Stimulated activated CD8-positive, alpha-beta memory T cell treated with anti-CD3 and anti-CD28 coated beads, Interleukin-2, amount 100 ng/mL, for 48 hours (primary cell): ENCODE results near the gene CHMP6.

Source experiments
- DNase-seq, 2 donors: peaks; one replicate each; pipeline ENCODE4 v3.0.0-alpha.2; 2020; ENCODE audit warnings: low read depth in 2 of 2

CHMP6 gene

DNA sequence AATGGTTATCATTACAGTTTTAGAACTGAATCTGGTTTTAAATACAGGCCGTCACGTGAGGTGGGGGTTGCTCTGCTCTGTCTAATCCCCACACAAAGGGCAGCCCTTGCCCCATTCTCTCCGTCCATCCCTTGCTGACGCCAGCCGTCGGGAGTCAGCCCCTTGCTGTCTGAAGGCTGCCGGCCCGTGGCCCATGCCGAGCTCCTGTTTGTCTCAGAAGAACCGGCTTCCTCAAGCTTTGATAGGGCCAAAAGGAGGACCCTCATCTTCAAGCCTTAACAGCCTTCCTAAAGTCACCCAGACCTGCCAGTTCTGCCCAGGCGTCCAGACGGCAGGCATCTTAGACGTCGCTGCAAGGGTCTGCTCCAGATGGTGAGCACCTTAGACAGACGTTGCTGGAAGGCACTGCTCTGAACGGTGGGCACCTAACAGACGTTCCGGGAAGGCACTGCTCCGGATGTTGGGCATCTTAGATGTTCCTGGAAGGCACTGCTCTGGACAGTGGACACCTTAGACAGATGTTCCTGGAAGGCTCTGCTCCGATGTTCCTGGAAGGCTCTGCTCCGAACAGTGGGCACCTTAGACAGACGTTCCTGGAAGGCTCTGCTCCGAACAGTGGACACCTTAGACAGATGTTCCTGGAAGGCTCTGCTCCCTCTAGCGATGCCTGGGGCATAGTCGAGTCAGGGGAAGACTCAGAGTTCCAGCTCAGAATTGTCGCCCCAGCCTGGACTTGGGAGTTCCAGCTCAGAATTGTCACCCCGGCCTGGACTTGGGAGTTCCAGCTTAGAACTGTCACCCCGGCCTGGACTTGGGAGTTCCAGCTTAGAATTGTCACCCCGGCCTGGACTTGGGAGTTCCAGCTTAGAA lies 35.1 kb upstream of the CHMP6 start:
- no peak for DNase-seq

DNA sequence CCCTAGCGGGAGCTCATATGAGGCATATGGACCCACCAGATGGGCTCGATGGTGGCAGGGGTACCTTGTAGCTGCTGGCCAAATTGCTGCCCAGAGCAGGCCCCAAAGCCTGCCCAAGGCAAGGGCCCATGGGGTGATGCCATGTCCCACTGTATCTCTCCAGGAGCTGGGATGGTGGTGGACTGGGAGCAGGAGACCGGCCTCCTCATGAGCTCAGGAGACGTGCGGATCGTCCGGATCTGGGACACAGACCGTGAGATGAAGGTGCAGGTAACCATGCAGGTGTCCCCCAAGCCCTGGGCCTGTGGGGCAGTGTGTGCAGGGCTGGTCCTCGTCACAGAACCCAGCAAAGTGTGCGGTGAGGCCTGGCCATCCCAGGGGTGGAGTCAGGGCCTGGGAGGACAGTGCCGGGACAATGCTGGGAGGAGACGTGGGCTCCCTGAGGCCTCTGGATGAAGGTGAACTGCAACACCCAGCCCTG lies 34.1 kb upstream of the CHMP6 start:
- no peak for DNase-seq

DNA sequence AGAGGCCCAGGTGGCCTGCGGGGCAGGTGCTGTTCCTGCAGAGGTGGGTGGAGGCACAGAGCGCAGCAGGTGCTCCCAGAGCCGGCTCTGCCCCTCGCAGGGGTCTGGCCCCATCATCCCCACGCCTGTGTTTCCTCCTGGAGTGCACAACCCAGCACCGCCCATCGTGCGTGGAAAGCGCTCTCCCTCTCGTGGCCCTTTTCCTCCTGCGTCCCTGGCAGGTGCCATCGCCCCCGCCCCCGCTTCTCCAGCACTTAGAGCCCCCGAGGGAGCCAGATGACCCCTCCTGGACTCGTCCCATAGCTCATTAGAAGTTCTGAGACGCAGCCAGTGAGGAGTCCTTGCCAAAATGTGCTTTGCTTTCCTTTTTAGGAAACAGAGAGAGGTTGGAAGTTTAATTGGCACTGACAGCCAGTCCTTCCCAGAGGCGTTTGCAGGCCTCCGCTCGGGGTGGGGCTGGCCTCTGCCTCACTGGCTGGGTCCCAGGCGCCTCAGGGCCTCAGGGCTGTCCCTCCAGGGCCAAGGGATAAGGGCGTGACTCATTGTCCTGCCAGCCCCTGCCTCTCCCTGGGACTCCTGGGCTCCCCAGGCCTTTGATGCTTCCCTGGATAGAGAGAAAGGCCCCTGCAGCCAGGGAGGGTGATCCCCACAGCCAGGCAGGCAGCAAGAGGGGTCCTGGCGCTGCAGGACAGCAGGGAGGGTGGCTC lies 32.2 kb upstream of the CHMP6 start:
- no peak for DNase-seq

DNA sequence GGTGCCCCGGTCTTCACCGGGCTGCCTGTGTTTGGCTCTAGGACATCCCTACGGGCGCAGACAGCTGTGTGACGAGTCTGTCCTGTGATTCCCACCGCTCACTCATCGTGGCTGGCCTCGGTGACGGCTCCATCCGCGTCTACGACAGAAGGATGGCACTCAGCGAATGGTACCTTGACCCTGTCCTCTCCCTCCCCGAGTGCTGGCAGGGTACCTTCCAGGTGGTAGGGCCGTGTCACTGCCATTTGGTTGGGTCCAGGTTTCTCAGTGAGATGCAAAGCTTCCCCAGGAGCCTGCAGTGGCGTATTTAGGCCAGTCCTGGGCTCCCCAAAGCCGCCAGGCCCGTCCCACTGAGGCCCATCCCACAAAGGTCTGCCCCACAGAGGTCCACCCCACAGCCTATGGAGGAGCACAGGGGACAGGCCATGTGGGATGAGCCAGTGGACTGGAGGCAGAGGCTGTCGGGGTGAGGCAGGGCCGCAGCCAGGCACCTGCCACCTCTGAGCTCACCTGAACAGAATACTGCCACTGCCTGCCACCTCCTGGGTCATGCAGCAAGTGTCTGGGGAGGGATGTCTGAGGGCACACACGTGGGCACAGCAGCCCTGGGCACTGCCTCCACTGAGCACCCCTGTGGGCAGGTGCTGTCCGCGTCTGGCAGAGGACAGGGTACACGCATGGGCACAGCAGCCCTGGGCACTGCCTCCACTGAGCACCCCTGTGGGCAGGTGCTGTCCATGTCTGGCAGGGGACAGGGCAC lies 31.4 kb upstream of the CHMP6 start:
- no peak for DNase-seq

DNA sequence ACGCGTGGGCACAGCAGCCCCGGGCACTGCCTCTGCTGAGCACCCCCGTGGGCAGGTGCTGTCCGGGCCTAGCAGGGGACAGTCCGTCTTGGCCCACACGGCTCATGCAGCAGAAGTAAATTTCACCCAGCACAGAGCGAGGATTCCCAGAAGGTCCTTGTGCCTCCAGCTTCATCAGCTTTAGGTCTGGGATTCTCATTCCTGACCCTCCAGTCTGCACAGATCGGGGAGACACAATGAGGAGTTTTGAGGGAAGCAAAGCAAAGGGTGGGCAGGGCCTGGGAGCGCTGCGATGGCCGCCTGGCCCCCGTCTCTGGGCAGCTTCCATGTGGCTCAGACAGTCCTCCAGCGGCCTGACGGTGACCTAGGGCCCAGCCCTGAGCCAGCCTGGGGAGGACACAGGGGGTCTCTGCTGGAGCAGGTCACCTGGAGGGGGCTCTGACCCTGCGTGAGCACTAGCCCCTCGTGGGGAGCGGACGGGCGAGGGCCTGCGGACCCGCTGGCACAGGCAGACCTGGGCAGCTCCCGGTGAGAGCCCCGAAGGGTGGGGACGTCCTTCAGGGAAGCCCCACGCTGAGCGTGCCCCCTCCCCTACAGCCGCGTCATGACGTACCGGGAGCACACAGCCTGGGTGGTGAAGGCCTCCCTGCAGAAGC lies 30.7 kb upstream of the CHMP6 start:
- DNase-seq: no peak

DNA sequence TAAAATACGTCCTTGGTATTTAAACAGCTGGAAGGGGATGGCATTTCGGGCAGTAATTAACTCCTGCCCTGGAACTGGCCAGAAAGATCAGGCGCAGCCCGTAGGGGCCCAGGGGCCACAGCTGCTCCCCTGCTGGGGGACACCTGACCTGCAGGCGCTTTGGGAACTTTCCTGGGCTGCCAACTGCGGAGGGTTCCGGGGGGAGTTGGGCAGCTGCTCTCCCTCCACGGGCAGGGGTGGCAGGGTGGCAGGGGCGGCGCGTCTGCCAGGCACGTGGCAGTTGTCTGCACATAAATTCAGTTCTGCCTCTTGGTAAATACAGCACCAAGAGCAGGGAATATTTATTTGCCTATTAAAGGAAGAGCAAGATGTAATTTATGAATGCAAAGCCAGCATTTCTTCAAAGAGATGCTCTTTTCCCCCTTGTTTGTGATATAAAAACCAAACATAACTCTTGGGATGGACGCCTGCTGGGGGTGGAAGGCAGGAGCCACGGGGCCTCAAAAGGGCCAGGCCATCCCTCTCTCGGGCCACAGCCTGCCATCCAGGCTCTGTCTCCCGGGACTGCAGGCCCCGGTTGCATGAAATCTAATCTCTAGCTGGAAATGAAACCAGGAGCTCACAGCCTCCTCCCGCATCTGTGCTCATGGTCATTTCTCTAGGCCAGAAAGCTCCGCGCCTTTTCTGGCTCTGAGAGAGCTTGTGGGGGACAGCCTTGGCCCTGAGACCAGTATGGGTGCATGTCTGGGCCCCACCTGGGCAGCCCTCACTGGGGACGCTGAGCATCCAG lies 29.9 kb upstream of the CHMP6 start:
- DNase-seq: no peak

DNA sequence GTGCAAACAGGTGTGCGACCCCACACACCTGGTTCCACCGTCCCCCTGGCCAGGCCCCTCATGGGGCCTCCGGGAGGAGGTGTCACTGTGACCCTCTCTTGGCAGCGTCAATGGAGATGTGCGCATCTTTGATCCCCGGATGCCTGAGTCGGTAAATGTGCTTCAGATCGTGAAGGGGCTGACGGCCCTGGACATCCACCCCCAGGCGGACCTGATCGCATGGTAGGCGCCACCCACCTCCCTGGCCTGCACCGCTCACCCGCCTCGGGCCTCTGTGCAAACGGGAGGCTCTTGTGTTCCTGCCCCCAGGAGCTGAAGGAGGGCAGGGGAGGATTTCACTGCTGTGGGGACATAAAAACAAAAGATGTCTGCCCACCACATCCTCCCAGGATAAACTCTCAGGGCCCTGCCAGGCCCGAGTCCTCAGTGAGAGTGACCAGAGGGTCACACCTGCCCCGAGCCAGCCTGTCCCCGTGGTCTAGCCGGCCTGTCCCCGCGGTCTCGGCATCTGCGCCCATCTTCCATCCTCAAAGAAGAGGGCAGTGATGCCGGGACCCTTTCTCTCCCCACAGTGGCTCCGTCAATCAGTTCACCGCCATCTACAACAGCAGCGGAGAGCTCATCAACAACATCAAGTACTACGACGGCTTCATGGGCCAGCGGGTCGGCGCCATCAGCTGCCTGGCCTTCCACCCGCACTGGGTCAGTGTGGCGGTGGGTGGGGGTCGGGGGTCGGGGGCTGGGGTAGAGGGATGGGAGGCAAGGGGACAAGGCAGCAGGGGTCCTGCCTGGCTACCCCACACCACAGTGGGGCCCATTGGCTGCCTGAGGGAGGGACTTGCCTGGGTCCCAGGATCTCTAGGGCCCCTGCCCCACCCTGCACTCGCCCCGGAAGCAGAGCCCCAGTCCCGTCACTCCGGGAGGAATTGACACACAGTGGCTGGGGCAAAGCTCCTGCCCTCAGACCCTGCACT lies 29.0 kb upstream of the CHMP6 start:
- DNase-seq: no peak

DNA sequence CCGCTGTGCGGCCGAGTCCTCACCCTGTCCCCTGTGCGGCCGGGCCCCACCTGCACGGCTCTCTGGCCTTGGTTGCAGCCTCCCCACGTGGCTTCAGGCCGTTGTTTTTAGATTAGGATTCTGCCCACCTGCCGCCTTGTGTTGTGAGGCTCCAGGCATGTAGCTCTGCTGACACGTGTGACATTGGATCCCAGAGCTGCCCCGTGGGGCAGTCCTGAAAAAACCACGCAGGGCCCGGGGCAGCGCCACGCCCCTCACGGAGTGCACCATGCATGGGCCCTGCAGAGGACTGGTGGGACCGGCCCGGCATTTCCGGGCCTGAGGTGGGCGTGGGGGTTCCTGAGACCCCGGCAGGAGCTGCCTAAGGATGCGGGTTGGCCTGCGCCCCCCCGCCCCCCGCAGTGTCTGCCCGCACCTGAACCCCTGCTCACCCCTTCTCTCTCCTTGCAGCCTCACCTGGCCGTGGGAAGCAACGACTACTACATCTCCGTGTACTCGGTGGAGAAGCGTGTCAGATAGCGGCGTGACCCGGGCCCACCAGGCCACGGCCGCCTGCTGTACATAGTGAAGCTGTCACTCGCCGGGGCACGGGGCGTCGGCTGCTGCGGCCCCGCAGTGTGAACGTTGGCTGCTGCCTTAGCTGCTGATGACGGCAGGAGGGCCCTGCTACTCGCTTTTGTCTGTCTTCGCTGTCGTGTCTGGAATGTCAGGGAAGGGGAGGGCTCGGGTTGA lies 27.7 kb upstream of the CHMP6 start:
- no peak for DNase-seq

DNA sequence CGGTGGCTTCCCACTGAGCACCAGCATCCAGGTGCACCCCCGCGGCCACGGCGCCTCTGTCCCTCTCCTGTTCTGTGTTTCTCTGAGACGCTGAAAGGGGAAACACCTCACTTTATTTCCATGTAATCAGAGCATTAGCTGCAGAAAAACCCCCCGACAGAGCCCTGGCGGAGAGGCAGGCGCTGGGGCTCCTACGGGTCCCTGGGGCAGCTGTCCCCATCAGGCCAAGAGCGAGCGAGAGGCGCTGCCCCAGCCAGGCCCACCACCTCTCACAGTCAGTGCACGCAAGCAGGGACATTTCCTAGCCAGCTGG lies 27.1 kb upstream of the CHMP6 start:
- no peak for DNase-seq

DNA sequence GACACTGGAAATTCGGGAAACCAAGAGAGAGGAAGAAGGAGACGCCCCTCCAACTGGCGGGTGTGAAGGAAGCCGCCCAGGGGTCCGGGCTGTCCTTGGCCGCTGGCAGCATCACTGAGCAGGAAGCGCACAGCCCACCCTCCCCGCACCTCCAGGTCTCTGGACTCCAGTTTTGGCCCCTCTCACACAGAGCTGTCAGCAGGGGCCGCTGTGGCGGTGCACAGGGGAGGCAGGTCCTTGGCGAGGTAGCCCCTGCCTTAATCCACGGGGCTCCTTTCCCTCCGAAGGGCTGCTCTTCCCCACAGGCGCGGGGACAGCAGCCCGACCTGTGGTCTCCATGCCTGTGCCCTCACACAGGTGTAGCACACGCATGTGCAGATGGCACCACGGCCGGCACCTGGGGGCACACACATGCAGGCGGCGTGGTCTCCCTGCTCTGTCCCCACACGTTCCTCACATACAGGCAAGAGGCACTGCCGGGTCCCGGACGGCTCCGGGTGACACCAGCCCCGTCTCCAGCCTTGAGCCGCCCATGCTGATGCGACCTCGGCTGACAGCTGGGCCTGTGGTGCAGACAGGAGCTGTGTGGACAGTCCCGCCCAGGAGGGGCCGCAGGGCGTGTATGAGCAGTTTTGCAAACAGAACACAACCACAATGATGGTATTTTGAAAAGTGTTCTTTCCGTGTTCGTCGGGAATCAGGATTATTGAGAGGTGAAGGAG lies 26.6 kb upstream of the CHMP6 start:
- DNase-seq: no peak

DNA sequence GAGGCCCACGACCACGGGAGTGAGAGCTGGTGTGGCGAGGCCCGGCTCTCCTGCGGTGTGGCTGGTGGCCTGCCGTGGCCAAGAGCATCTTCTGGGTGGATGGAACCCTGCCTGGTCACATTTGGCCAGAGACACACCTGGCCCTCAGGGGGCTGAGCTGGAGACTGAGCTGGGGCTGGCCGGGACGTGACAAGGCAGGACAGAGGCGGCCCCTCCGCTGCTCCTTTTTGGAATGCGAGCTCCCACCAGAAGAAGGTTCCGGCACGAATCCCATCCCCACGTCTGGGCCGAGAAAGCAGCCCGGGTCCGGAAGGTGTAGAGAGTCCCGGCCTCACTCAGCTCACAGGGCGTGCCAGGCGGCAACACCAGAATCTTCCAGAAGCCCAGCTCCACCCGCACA lies 26.0 kb upstream of the CHMP6 start:
- DNase-seq: no peak

DNA sequence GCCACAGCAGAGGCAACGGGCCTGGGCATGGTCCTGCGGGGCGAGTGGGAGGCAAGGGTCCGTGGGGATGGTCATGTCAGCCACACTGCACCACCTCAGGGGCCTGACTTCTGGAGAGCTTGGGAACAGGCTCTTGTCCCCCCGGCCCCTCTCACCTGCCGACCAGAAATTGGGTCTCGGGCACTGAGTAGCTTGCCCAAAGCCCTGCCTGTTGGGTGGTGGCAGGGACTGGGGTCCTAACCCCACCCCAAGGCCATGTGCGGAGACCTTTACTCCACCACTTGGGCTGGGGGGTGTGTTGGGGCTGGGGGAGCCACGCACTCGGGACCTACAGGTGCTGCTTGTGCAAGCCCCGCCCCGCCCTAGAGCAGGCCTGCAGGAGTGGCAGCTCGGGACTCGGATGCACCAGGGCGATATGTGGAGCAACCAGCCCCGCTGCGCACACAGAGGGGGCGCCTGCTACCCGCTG lies 24.2 kb upstream of the CHMP6 start:
- DNase-seq: no peak

DNA sequence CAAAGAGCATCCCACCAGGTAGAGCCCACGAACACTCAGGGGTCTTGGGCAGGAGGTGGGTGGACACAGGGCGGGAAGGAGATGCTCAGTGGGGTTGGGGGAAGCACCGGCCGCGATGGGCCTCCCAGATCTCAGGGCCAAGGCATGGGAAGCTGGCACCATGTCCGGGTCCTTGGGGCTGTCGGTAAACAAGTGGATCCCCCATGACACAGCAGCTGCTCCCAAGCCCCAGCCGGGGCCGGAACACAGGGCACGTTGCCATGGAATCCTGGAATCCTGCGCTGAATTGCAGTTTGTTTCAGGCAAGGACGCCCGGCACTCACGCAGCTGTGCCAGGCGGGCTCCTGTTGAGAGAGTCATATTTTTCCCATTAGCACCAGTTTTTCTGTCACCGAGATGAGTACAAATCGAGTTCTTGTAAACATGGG lies 23.0 kb upstream of the CHMP6 start:
- no peak for DNase-seq

DNA sequence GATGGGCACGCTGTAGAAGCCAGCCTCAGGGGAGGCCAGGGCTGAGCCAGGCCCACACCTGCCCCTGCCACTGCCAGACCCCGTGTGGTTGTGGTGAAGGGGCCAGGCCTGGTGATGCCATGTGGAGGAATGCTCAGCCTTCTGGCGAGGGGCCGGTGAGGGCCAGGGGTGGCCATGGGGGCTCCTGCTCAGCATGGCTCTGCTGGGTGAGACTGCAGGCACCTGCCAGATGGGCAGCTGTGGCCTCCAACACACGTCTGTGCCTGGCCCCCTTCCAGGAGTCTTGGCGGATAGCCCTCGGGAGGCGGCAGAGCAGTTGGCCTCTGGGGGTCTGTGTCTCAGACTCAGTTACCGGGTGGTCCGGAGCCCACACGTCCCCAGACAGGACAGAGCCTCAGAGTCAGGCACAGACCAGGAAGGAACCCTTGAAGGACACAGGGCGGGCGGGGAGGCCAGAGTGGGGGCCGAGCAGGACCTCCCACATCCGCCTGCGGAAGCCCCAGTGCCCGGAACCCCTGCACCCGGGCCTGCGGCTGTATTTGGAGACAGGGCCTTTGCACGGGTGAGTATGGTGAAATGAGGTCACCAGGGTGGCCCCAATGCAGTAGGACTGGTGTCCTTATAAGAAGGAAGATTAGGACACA lies 22.5 kb upstream of the CHMP6 start:
- DNase-seq: no peak

DNA sequence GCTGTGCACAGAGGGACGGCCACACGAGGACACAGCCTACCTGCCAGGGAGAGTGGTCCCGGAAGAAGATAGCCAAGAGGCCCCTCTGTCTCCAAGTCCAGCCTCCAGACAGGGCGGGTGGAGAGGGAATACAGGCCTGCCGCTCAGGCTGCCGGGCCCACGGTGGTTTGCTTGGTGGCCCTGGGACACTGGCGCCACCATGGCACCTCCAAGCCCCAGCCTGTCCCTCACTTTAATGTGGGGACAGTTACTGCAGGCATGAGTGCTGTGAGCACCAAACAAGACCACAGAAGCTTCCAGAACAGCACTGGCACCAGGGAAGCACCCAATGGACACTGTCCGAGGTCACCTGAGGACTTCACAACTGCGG lies 22.0 kb upstream of the CHMP6 start:
- DNase-seq: no peak

DNA sequence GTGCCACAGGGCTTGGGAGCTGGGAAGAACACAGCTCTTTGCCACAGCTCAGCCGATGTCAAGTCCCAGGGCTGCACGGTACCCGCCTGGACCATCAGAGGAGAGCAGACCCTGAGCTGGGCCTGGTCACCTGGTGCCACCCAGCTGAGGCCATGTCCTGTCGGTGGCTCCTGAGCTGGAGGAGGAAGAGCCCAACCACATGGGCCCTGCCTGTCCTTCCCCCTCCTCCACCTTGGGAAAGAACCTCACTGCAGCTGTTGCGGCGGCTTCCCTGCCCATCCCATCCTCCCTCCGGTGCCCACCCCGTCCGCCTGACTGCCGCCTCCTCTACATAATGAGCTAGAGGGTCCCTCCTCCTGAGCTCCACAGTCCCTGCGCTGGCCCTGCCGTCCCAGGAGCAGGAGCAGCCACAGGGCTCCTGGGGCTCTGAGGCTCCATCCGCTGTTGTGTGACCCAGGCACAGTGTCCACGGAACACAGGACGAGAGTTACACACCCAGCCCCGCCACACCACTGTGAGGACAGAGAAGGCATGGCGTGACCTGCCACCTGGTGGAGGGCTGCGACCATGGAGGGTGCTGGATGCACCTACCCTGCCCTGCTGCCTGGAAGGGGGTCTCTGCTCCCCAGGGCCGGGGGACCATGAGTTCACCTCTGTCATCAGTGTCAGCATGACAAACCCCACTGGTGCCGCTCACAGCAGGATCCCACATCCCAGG lies 21.4 kb upstream of the CHMP6 start:
- DNase-seq: peak in 1 of 2 donors; percentile 30
